GM18502 (cell line): ENCODE data around the gene SPATA31C2.
"Not testable (repeated sequence)": the region's sequence is repeated elsewhere in the genome, so short reads cannot be mapped to it uniquely, and the experiment has no call there.

Experiments
- ATAC-seq: cut with Tn5 transposase; IDR thresholded peaks from one replicate; pipeline ENCODE4 v1.9.1; 2021; ENCODE audit warnings: mild to moderate bottlenecking; ENCODE audit not compliant: unreplicated experiment, poor library complexity

SPATA31C2 gene

GRCh38 chr9:88138375-88138774 lies at the start of gene SPATA31C2:
Gene SPATA31C2 (minus strand): TSS chr9:88138475. CDS start chr9:88138446, 29 bp downstream.
- not testable (repeated sequence) for ATAC-seq

GRCh38 chr9:88187631-88188030 lies 49.4 kb upstream of the SPATA31C2 start:
- no peak for ATAC-seq

GRCh38 chr9:88186495-88187110 lies 48.3 kb upstream of the SPATA31C2 start:
- ATAC-seq: no peak

GRCh38 chr9:88184976-88185375 lies 46.7 kb upstream of the SPATA31C2 start:
- no peak for ATAC-seq

- ATAC-seq: no peak
Measured at GRCh38 chr9:88183798-88184495, 45.7 kb upstream of the SPATA31C2 start.

GRCh38 chr9:88182501-88182900 lies 44.2 kb upstream of the SPATA31C2 start:
- ATAC-seq: no peak

- no peak for ATAC-seq
Measured at GRCh38 chr9:88180081-88180765, 41.9 kb upstream of the SPATA31C2 start.

GRCh38 chr9:88179062-88179521 lies 40.8 kb upstream of the SPATA31C2 start:
- no peak for ATAC-seq

- ATAC-seq: no peak
Measured at GRCh38 chr9:88178641-88179040, 40.4 kb upstream of the SPATA31C2 start.

GRCh38 chr9:88177371-88177770 lies 39.1 kb upstream of the SPATA31C2 start:
- ATAC-seq: no peak

GRCh38 chr9:88174324-88174723 lies 36.0 kb upstream of the SPATA31C2 start:
- ATAC-seq: no peak

- no peak for ATAC-seq
Measured at GRCh38 chr9:88173378-88173999, 35.2 kb upstream of the SPATA31C2 start.

GRCh38 chr9:88169700-88170099 lies 31.4 kb upstream of the SPATA31C2 start:
- no peak for ATAC-seq

GRCh38 chr9:88168564-88168963 lies 30.3 kb upstream of the SPATA31C2 start:
- no peak for ATAC-seq

- no peak for ATAC-seq
Measured at GRCh38 chr9:88166660-88167059, 28.4 kb upstream of the SPATA31C2 start.

GRCh38 chr9:88164850-88165249 lies 26.6 kb upstream of the SPATA31C2 start:
- no peak for ATAC-seq

GRCh38 chr9:88161144-88161543 lies 22.9 kb upstream of the SPATA31C2 start:
- ATAC-seq: no peak

- ATAC-seq: no peak
Measured at GRCh38 chr9:88143957-88144625, 5.8 kb upstream of the SPATA31C2 start.

GRCh38 chr9:88143179-88143578 lies 4.9 kb upstream of the SPATA31C2 start:
- no peak for ATAC-seq

GRCh38 chr9:88133552-88133951 lies 4.7 kb downstream of the SPATA31C2 start:
- not testable (repeated sequence) for ATAC-seq
